WERI-Rb-1 (cell line): ENCODE measurements around the gene RSPRY1.

ENCODE experiments used
- DNase-seq: peaks from one replicate; pipeline ENCODE4 v3.0.0-alpha.2; 2020
- H3K27ac ChIP-seq: fragments of 250-450 bp; sonication (Bioruptor Pico); 2 replicates; pipeline ENCODE4 v1.5.1; 2020; ENCODE audit warnings: mild to moderate bottlenecking, moderate library complexity
- H3K27me3 ChIP-seq: fragments of 250-450 bp; sonication (Bioruptor Pico); 2 replicates; pipeline ENCODE4 v1.5.1; 2021; ENCODE audit warnings: mild to moderate bottlenecking, low read depth, moderate library complexity; ENCODE audit not compliant: insufficient read depth, severe bottlenecking
- H3K36me3 ChIP-seq: fragments of 250-450 bp; sonication (Bioruptor Pico); 2 replicates; pipeline ENCODE4 v1.5.1; 2020; ENCODE audit warnings: mild to moderate bottlenecking, moderate library complexity
- H3K4me3 ChIP-seq: 2 replicates; pipeline ENCODE4 v1.5.1; 2011; ENCODE audit warnings: low read depth, mild to moderate bottlenecking, control low read depth, low read length
- H3K9me3 ChIP-seq: fragments of 250-450 bp; sonication (Bioruptor Pico); 2 replicates; pipeline ENCODE4 v1.5.1; 2021; ENCODE audit warnings: mild to moderate bottlenecking, moderate library complexity; ENCODE audit not compliant: severe bottlenecking
- CTCF ChIP-seq: IDR thresholded peaks from 2 replicates; pipeline ENCODE4 v1.5.1; 2011; ENCODE audit warnings: low read depth, mild to moderate bottlenecking, control low read depth, inconsistent platforms, low read length

The RSPRY1 gene

DNA sequence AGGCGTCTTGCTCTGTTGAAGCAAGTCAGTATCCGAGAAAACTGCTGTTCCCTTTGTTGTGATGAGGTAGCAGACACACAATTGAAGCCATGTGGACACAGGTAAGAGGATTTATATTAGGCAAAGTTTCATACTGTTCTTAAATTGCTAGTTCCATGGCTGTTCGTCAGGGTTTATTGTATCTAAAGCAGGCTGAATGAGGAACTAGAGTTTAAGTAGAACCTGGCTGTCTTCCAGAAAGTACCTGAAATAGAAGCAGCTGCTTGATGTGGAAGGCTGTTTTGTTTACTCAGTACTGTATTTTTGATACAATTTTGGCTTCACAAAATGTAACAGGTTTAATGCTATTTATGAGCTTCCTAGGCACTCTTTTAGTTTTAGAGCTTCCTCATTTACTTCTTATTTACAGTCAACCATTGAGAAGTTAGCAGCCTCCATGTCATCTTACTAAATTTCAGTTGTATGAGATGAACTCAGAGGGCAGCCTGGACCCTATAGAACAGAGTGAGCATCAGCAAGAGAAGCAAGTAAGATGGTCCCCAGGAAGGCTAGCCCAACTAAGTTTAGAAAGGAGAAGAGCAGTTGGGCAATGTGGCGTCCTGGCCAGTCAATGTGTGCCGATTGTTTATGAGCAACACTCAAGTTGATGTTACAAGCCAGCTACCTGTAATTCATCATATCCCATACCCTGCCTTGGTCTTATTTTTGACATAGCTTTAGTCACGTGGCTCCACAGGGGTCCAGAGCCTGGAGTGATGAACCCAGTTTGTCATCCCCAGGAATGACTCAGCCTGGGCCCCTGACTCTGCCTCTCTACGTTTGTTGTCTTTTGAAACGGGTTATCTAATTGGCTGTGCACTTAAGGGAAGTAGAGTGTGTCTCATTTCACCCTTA is 49.2 kb downstream of the RSPRY1 start:
- Histone ChIP-seq H3K9me3 (no peaks in the 10 kb centered on the region), H3K36me3 (peaks cover 78% of the 10 kb centered on the region), H3K4me3 (no peak overlapping the region), H3K27me3 (no peaks in the 10 kb centered on the region), H3K27ac (no peak overlapping the region)
- no peak for TF ChIP-seq CTCF
- DNase-seq, result no peak

DNA sequence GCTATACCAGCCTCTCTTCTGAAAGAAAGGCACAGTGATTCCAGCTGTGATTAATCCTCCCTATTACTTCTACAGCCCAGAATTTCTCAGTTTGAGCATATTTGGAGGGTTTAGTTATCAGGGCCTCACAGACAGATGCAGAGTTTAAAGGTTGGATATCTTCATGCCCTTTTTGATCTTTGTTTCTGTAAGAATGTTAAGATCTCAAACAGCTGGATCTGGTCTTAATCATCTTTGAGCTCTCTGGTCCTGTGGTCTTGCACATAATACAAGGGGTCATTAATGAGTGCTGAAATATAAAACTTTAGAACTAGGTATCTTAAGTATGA is 49.9 kb downstream of the RSPRY1 start:
- no peak for TF ChIP-seq CTCF
- H3K9me3 ChIP-seq, result no peaks in the 10 kb centered on the region
- H3K27ac ChIP-seq, result no peak overlapping the region
- no peak for DNase-seq
- H3K27me3 ChIP-seq, result no peaks in the 10 kb centered on the region
- no peak overlapping the region for H3K4me3 ChIP-seq
- peaks cover 72% of the 10 kb centered on the region for H3K36me3 ChIP-seq

DNA sequence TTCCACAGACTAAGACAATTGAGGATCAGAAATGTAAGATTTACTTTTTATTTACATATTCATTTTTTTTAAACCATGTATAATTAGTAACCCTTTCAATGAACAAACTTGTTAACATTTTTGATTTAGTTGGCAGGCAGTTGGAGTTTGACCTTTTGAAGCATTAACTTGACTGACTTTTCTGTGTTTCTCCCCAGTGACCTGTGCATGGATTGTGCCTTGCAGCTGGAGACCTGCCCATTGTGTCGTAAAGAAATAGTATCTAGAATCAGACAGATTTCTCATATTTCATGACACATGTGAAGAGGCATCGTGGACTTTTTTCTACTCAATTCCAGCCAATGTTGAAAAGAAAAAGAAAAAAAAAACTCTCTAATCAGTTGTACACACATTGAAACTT is 52.6 kb downstream of the RSPRY1 start:
- TF ChIP-seq CTCF, result no peak
- no peak overlapping the region for H3K27ac ChIP-seq
- H3K27me3 ChIP-seq, result no peaks in the 10 kb centered on the region
- no peak for DNase-seq
- H3K4me3 ChIP-seq, result no peak overlapping the region
- peaks cover 45% of the 10 kb centered on the region for H3K36me3 ChIP-seq
- no peaks in the 10 kb centered on the region for H3K9me3 ChIP-seq

- no peak for TF ChIP-seq CTCF
- H3K36me3 ChIP-seq, result peaks cover 41% of the 10 kb centered on the region
- no peak overlapping the region for H3K27ac ChIP-seq
- H3K4me3 ChIP-seq, result no peak overlapping the region
- no peaks in the 10 kb centered on the region for H3K27me3 ChIP-seq
- no peaks in the 10 kb centered on the region for H3K9me3 ChIP-seq
- DNase-seq, result no peak
Measured at GRCh38 chr16:57239107-57239506, 53.0 kb downstream of the RSPRY1 start.

GRCh38 chr16:57240851-57241250 is 54.7 kb downstream of the RSPRY1 start:
- Histone ChIP-seq H3K36me3 (peaks cover 24% of the 10 kb centered on the region), H3K27me3 (no peaks in the 10 kb centered on the region), H3K27ac (no peak overlapping the region), H3K4me3 (no peak overlapping the region), H3K9me3 (no peaks in the 10 kb centered on the region)
- no peak for DNase-seq
- no peak for TF ChIP-seq CTCF

GRCh38 chr16:57242650-57243049 is 56.5 kb downstream of the RSPRY1 start:
- H3K27ac ChIP-seq, result no peak overlapping the region
- no peak for TF ChIP-seq CTCF
- H3K9me3 ChIP-seq, result no peaks in the 10 kb centered on the region
- H3K27me3 ChIP-seq, result no peaks in the 10 kb centered on the region
- no peak overlapping the region for H3K4me3 ChIP-seq
- peaks cover 23% of the 10 kb centered on the region for H3K36me3 ChIP-seq
- DNase-seq, result no peak
